Neuron (in vitro differentiated cells): Measurements from ENCODE around the gene EHD4.
A peak's percentile ranks its signal among the peaks of the same experiment; 100 is the strongest.

Source experiments
- H2AFZ ChIP-seq: one replicate; pipeline ENCODE4 v1.6.1; 2013; ENCODE audit warnings: low read depth, mild to moderate bottlenecking, inconsistent platforms, low read length, moderate library complexity
- H3K27me3 ChIP-seq: one replicate; pipeline ENCODE4 v1.6.1; 2013; ENCODE audit warnings: low read length; ENCODE audit not compliant: insufficient read depth
- H3K36me3 ChIP-seq: one replicate; pipeline ENCODE4 v1.6.1; 2013; ENCODE audit warnings: low read length; ENCODE audit not compliant: insufficient read depth
- H3K4me1 ChIP-seq: one replicate; pipeline ENCODE4 v1.6.1; 2013; ENCODE audit warnings: low read length; ENCODE audit not compliant: insufficient read depth
- H3K4me3 ChIP-seq: 2 replicates; pipeline ENCODE4 v1.5.1; 2013; ENCODE audit warnings: mild to moderate bottlenecking, low read length, moderate library complexity
- H3K9me3 ChIP-seq: one replicate; pipeline ENCODE4 v1.6.1; 2013; ENCODE audit warnings: low read length

EHD4 gene

GRCh38 chr15:41992151-41992802, 19.9 kb upstream of the EHD4 start:
- Histone ChIP-seq H3K4me3 (no peak overlapping the region), H3K9me3 (no peaks in the 10 kb centered on the region), H3K4me1 (peaks cover 7% of the 10 kb centered on the region), H3K27me3 (peaks cover 13% of the 10 kb centered on the region), H2AFZ (no peak overlapping the region), H3K36me3 (no peaks in the 10 kb centered on the region)

DNA sequence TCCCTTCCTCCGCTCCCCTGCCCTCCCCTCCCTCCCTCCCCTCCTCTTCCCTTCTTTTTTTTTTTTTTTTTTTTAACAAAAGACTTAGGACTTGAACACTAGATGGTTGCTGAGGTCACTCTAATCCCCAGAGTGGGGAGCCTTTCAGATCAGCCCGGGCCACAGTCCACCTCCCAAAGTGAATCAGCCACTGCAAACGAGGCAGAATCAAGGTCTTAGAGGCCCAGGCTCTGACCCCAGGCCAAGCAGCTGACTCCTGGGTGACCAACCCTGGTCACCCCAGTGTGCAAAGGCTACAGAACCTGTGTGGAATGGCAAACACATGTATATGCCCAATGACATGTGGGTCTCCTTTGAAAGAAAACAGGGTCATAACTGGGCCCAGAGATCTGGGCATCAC, 18.3 kb upstream of the EHD4 start:
- Histone ChIP-seq H3K4me1 (peaks cover 7% of the 10 kb centered on the region), H3K9me3 (no peaks in the 10 kb centered on the region), H3K27me3 (peaks cover 18% of the 10 kb centered on the region), H3K4me3 (no peak overlapping the region), H3K36me3 (no peaks in the 10 kb centered on the region), H2AFZ (no peak overlapping the region)

DNA sequence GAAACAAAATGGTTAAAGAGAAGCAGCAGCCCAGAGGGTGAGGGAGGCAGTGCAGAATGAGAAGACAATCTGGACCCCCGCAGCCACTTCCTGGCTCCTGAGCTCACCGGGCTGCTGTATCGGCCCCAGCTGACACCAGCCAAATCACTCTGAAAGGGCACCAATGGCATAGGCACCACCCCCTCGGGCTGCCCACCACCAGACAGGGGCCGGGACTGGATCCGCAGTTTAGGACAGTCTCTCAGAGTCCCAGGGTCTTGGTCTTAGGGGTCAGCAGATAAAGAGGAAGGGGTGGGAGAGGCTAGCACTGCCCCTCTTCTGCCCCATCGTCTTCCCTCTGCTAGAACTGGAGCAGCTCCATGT, 17.9 kb upstream of the EHD4 start:
- Histone ChIP-seq H3K4me1 (peaks cover 7% of the 10 kb centered on the region), H3K9me3 (no peaks in the 10 kb centered on the region), H3K27me3 (peaks cover 18% of the 10 kb centered on the region), H3K36me3 (no peaks in the 10 kb centered on the region), H2AFZ (no peak overlapping the region), H3K4me3 (no peak overlapping the region)

GRCh38 chr15:41989573-41990242, 17.4 kb upstream of the EHD4 start:
- H3K4me3 ChIP-seq, result no peak overlapping the region
- H3K9me3 ChIP-seq, result no peaks in the 10 kb centered on the region
- H3K36me3 ChIP-seq, result no peaks in the 10 kb centered on the region
- H2AFZ ChIP-seq, result peak overlapping the region; percentile 18
- peaks cover 7% of the 10 kb centered on the region for H3K4me1 ChIP-seq
- H3K27me3 ChIP-seq, result peaks cover 22% of the 10 kb centered on the region

GRCh38 chr15:41988896-41989572, 16.7 kb upstream of the EHD4 start:
- H3K4me3 ChIP-seq, result no peak overlapping the region
- H3K4me1 ChIP-seq, result peaks cover 7% of the 10 kb centered on the region
- peak overlapping the region; percentile 18 for H2AFZ ChIP-seq
- peaks cover 24% of the 10 kb centered on the region for H3K27me3 ChIP-seq
- no peaks in the 10 kb centered on the region for H3K9me3 ChIP-seq
- no peaks in the 10 kb centered on the region for H3K36me3 ChIP-seq

DNA sequence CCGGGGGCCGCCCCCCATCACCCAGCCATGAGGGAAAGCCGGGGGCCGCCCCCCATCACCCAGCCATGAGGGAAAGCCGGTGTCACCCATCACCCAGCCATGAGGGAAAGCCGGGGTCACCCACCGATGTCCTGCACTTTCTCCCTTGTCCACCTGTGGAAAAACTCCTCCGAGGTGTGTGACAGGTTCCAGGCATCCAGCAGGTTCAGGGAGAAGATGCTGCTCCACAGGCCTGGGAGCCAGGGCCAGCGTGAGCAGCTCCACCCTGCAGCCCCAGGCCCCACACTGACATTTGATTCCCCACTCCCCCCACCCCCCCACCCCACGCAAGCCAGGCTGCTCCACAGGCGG, 15.5 kb upstream of the EHD4 start:
- Histone ChIP-seq H2AFZ (no peak overlapping the region), H3K4me1 (peaks cover 7% of the 10 kb centered on the region), H3K27me3 (peaks cover 24% of the 10 kb centered on the region), H3K9me3 (no peaks in the 10 kb centered on the region), H3K4me3 (no peak overlapping the region), H3K36me3 (no peaks in the 10 kb centered on the region)

- H3K4me3 ChIP-seq, result no peak overlapping the region
- H3K27me3 ChIP-seq, result peaks cover 24% of the 10 kb centered on the region
- no peaks in the 10 kb centered on the region for H3K9me3 ChIP-seq
- H3K36me3 ChIP-seq, result no peaks in the 10 kb centered on the region
- H3K4me1 ChIP-seq, result peaks cover 7% of the 10 kb centered on the region
- no peak overlapping the region for H2AFZ ChIP-seq
These were observed 15.0 kb upstream of the EHD4 start for GRCh38 chr15:41987246-41987924.

DNA sequence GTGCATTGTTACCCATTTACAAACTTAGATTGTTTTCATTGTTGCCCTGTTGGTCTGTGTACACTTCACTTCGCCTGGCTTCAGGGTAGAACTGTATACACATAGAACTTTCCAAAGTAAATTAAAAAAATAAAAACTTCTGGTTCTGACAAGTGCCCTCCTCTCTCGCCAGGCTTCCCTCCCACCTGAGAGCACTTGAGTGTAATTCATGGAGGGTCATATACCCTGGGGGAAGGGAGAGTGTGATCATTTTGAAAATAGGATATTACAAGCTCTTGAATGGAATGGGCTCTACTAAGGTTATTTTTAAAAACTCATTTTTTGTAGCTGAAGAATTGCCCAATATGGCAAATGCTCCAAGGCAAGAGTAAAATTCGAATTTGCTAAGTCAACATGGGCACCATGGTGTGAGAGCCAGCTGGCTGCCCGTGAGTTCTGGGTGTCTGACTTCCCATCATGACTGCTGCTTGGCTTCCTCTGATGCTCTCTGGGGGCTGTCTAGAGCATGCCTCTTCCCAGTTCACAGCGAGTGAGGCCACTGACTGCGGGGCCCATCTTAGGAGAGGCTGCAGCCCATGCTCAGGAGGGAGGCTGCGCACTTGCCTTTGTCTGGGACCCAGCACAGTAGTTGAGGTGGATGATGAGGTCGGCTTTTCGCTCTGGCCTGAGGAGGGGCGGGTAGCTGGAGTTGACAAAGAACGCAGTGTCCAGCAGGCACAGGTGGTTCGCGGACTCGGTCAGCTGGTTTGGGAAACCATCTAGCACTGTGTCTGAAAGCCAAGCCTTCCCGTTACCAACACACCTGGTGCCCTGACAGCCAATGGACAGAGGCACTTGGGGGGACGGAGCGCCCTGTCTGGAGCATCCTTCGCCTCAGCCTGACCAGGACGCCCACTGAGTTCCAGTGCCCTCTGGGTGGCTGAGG, 13.1 kb upstream of the EHD4 start:
- Histone ChIP-seq H3K4me3 (no peak overlapping the region), H3K9me3 (no peaks in the 10 kb centered on the region), H3K4me1 (peaks cover 7% of the 10 kb centered on the region), H3K36me3 (no peaks in the 10 kb centered on the region), H3K27me3 (peaks cover 17% of the 10 kb centered on the region), H2AFZ (no peak overlapping the region)

DNA sequence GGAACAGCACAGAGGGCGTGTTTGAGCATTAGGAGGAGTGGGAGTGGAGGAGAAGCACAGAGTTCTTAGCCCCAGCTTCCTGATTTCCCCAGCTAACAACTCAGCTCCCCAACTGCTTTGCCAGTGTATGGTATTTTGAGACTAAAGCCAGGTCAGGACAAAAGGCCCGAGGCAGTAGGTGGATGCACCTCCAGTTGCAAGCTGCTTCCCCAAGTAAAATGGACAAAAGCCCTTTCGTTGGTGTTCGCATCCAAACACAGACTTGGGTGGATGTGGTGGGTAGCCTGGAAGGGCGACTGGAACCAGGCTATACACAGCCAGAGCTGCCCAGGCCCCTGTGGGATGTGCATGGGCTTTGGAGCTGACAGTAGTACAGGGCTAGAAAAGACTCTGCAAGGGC, 12.3 kb upstream of the EHD4 start:
- Histone ChIP-seq H3K4me3 (no peak overlapping the region), H3K27me3 (peaks cover 19% of the 10 kb centered on the region), H3K4me1 (peaks cover under 1% of the 10 kb centered on the region), H3K9me3 (no peaks in the 10 kb centered on the region), H3K36me3 (no peaks in the 10 kb centered on the region), H2AFZ (no peak overlapping the region)

DNA sequence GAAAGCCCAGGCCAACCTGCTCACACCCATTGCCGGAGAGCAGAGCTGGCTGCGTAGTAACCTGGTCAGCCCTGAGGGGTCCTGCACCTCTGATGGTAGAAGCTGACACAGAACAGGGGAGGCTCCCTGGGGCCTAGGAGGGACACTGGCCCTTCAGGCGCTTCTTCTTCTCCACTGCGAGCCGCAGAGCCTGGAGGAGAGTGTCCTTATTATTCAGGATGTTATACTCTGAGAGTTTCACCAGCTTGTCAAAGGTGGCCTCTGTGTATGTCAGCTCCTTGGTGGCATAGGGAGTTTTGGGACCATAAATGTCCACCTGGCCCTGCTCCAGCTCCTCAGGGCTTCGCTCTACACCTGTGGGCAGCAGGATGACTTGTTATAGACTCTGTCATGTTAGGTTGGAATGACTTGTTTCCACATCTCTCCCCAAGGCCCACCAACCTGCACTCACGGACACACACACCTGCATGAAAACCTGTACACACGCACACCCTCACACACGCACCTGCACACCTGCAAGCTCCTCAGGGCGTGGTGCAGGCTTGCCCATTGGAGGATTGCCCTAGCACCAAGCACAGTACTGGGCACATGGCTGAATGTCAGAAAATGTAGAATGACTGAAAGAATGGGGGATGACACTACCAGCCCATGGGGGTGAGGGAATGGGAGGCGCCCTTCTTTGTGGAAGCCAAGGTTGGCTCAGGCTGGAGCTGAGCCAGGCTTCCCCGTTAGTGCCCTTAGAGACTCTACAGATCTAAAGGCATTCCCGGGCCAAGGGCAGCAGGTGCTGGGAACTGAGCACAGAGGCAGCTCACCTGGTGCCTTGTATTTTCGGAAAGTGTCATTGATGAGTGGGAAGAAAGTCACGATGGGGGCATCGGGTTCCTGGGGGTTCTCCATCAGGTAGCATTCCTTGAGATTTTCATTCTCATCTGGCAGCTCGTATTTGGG, 11.5 kb upstream of the EHD4 start:
- Histone ChIP-seq H3K4me3 (no peak overlapping the region), H3K4me1 (no peaks in the 10 kb centered on the region), H3K36me3 (no peaks in the 10 kb centered on the region), H3K9me3 (no peaks in the 10 kb centered on the region), H2AFZ (no peak overlapping the region), H3K27me3 (peaks cover 19% of the 10 kb centered on the region)

DNA sequence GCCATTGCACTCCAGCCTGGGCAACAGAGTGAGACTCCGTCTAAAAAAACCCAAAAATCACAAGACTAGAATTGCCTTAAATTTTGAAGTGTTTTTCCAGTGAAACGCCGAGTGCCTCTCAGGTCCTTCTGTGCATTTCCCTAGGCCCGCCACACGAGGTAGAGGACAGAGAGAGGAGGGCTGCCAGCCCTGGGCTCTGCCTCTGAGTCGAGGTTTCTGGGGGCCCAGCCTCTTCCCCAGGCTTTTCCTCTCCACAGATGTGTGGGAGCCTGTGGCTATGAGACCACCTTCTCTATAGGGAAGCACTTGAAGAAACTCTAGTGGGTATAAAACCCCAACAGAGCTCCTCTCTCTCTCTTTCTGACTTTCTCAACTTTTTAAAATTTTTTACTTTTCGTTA, 10.9 kb upstream of the EHD4 start:
- Histone ChIP-seq H3K4me3 (no peak overlapping the region), H3K27me3 (peaks cover 19% of the 10 kb centered on the region), H3K9me3 (no peaks in the 10 kb centered on the region), H3K4me1 (no peaks in the 10 kb centered on the region), H3K36me3 (no peaks in the 10 kb centered on the region), H2AFZ (no peak overlapping the region)
